ENCODE results near the gene TUBB3.

Gene TUBB3

DNA sequence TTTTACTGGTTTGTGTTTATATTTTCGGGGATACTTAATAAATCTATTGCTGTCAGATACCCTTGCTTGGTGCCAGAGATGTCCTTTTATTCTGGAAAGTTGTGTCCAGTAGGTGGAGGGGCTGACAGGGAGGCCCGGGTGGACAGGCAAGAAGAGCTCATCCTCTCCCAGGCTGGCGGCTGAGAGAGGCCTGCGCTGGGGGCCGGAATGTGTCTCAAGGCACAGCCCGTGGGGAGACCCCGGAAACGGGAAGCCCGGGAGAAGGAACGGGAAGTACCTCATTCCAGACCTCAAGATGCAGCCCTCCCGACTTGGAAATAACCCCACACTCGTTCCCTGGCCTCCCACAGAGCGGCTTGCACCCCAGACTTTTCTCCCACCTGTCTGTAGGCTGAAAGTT, 12.9 kb downstream of the TUBB3 start:
- Histone ChIP-seq H3K27ac (no peak overlapping the region), H3K9me3 (no peaks in the 10 kb centered on the region), H3K36me3 (no peaks in the 10 kb centered on the region), H3K4me1 (ENCODE audit: control insufficient read depth in 1 of 2, insufficient read depth in 1 of 2, low read depth in 1 of 2, low read length in 1 of 2) (no peaks in the 10 kb centered on the region), H3K27me3 (peaks cover 31% of the 10 kb centered on the region), H3K4me3 (ENCODE audit: low read depth in 1 of 2, low read length in 1 of 2) (no peak overlapping the region)
- TF ChIP-seq, protein P1, sequence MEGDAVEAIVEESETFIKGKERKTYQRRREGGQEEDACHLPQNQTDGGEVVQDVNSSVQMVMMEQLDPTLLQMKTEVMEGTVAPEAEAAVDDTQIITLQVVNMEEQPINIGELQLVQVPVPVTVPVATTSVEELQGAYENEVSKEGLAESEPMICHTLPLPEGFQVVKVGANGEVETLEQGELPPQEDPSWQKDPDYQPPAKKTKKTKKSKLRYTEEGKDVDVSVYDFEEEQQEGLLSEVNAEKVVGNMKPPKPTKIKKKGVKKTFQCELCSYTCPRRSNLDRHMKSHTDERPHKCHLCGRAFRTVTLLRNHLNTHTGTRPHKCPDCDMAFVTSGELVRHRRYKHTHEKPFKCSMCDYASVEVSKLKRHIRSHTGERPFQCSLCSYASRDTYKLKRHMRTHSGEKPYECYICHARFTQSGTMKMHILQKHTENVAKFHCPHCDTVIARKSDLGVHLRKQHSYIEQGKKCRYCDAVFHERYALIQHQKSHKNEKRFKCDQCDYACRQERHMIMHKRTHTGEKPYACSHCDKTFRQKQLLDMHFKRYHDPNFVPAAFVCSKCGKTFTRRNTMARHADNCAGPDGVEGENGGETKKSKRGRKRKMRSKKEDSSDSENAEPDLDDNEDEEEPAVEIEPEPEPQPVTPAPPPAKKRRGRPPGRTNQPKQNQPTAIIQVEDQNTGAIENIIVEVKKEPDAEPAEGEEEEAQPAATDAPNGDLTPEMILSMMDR (IDR thresholded peaks at IDR 0.05) = no peak

- H3K36me3 ChIP-seq = no peaks in the 10 kb centered on the region
- TF ChIP-seq, protein P1 (IDR thresholded peaks at IDR 0.05) = no peak
- H3K4me3 ChIP-seq (ENCODE audit: low read depth in 1 of 2, low read length in 1 of 2) = no peak overlapping the region
- H3K27me3 ChIP-seq = peaks cover 34% of the 10 kb centered on the region
- H3K4me1 ChIP-seq (ENCODE audit: control insufficient read depth in 1 of 2, insufficient read depth in 1 of 2, low read depth in 1 of 2, low read length in 1 of 2) = no peaks in the 10 kb centered on the region
- H3K27ac ChIP-seq = no peak overlapping the region
- no peaks in the 10 kb centered on the region for H3K9me3 ChIP-seq
Measured at GRCh38 chr16:89936508-89936907, 13.4 kb downstream of the TUBB3 start.

DNA sequence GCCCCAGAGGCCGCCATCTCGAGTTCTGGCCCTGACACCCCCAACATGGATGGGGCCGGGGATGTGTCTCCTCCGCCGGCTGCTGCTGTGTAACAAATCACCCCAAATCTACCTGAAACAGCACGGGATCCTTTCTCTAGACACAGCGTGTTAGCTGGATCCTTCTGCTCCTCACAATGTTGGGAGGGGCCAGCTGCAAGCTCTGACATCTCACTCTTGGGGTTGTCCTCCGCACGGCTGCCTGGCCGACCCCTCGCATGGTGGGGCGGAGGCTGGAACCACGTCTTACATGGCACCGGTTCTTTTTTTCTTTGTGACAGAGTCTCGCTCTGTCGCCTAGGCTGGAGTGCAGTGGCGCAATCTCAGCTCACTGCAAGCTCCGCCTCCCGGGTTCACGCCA, 13.8 kb downstream of the TUBB3 start:
- Histone ChIP-seq H3K27ac (no peak overlapping the region), H3K9me3 (no peaks in the 10 kb centered on the region), H3K27me3 (peaks cover 39% of the 10 kb centered on the region), H3K4me1 (ENCODE audit: control insufficient read depth in 1 of 2, insufficient read depth in 1 of 2, low read depth in 1 of 2, low read length in 1 of 2) (no peaks in the 10 kb centered on the region), H3K4me3 (ENCODE audit: low read depth in 1 of 2, low read length in 1 of 2) (no peak overlapping the region), H3K36me3 (no peaks in the 10 kb centered on the region)
- TF ChIP-seq, protein P1 (IDR thresholded peaks at IDR 0.05) = no peak

- Histone ChIP-seq H3K9me3 (no peaks in the 10 kb centered on the region), H3K4me1 (ENCODE audit: control insufficient read depth in 1 of 2, insufficient read depth in 1 of 2, low read depth in 1 of 2, low read length in 1 of 2) (no peaks in the 10 kb centered on the region), H3K4me3 (ENCODE audit: low read depth in 1 of 2, low read length in 1 of 2) (no peak overlapping the region), H3K27me3 (peaks cover 49% of the 10 kb centered on the region), H3K36me3 (no peaks in the 10 kb centered on the region), H3K27ac (no peak overlapping the region)
- TF ChIP-seq, protein P1 (IDR thresholded peaks at IDR 0.05) = no peak
Measured at GRCh38 chr16:89938175-89938885, 15.2 kb downstream of the TUBB3 start.

GRCh38 chr16:89944773-89945172, 21.6 kb downstream of the TUBB3 start:
- no peak overlapping the region for H3K4me3 ChIP-seq (ENCODE audit: low read depth in 1 of 2, low read length in 1 of 2)
- H3K27ac ChIP-seq = no peak overlapping the region
- H3K4me1 ChIP-seq (ENCODE audit: control insufficient read depth in 1 of 2, insufficient read depth in 1 of 2, low read depth in 1 of 2, low read length in 1 of 2) = peaks cover 13 to 17% of the 10 kb centered on the region in 2 experiments
- no peaks in the 10 kb centered on the region for H3K36me3 ChIP-seq
- TF ChIP-seq, protein P1 (IDR thresholded peaks at IDR 0.05) = no peak
- peaks cover 84% of the 10 kb centered on the region for H3K27me3 ChIP-seq
- H3K9me3 ChIP-seq = no peaks in the 10 kb centered on the region

Measured in neutrophil (primary cell).